IMR-90 (cell line): Measurements from ENCODE around the gene COLGALT1. TPM values are rescaled to one million over a fixed set of nuclear protein-coding genes. Genes with fewer than 3 reads are reported as not detected.

ENCODE experiments used
- ATAC-seq: fragments of 200-7000 bp; cut with Tn5 transposase; 2 replicates; pipeline ENCODE4 v1.9.1; 2020; ENCODE audit warnings: low read depth, mild to moderate bottlenecking, moderate library complexity
- BruUV-seq: library from RNA; stranded (reverse); fragments of 400-500 nt; replicated peaks from 2 replicates; lab custom pipeline; 2021; lab: Mats Ljungman, UMichigan
- CTCF ChIA-PET: fragments of 300-600 bp; formaldehyde crosslinking; extraction: SDS; loops from one replicate; lab custom pipeline; 2021; ENCODE audit warnings: antibody characterized with exemption; lab: Yijun Ruan, JAX
- POLR2A ChIA-PET: fragments of 300-600 bp; sonication (Branson Sonifier 250); formaldehyde crosslinking; loops from one replicate; lab custom pipeline; 2022; ENCODE audit warnings: antibody characterized with exemption; ENCODE audit not compliant: unreplicated experiment; lab: Charles Lee
- DNase-seq: peaks from one replicate; pipeline ENCODE4 v3.0.0; 2013
- H2AFZ ChIP-seq: replicated peaks from 2 replicates; pipeline ENCODE3; 2013; ENCODE audit warnings: low read length, mild to moderate bottlenecking; ENCODE audit not compliant: poor library complexity
- H2AK5ac ChIP-seq: 2 replicates; pipeline ENCODE4 v1.6.1; 2013; ENCODE audit warnings: low read depth, low read length, inconsistent platforms
- H2AK9ac ChIP-seq: replicated peaks from 2 replicates; pipeline ENCODE3; 2013; ENCODE audit warnings: mild to moderate bottlenecking, low read depth, low read length, moderate library complexity; ENCODE audit not compliant: poor library complexity
- H2BK120ac ChIP-seq: 2 replicates; pipeline ENCODE4 v1.6.1; 2013; ENCODE audit warnings: low read depth, low read length, inconsistent platforms
- H2BK15ac ChIP-seq: 3 replicates; pipeline ENCODE4 v1.6.1; 2013; ENCODE audit warnings: low read depth, low read length, inconsistent platforms
- H2BK20ac ChIP-seq: 2 replicates; pipeline ENCODE4 v1.6.1; 2013; ENCODE audit warnings: low read depth, mild to moderate bottlenecking, inconsistent platforms, low read length, moderate library complexity
- H2BK5ac ChIP-seq: 2 replicates; pipeline ENCODE4 v1.6.1; 2013; ENCODE audit warnings: mild to moderate bottlenecking, low read depth, low read length, inconsistent platforms; ENCODE audit not compliant: poor library complexity, severe bottlenecking
- H3K14ac ChIP-seq: replicated peaks from 2 replicates; pipeline ENCODE4 v1.6.1; 2013; ENCODE audit warnings: low read depth, low read length, inconsistent platforms
- H3K18ac ChIP-seq: 2 replicates; pipeline ENCODE4 v1.6.1; 2013; ENCODE audit warnings: low read depth, low read length, control low read depth
- H3K23ac ChIP-seq: 2 replicates; pipeline ENCODE4 v1.6.1; 2013; ENCODE audit warnings: low read depth, low read length, inconsistent platforms
- H3K27ac ChIP-seq: 2 replicates; pipeline ENCODE4 v1.5.1; 2013; ENCODE audit warnings: mild to moderate bottlenecking, control low read depth, low read length; ENCODE audit not compliant: insufficient read depth
- H3K27me3 ChIP-seq: 2 replicates; pipeline ENCODE4 v1.6.1; 2013; ENCODE audit warnings: low read length; ENCODE audit not compliant: control insufficient read depth, insufficient read depth
- H3K36me3 ChIP-seq: 2 replicates; pipeline ENCODE4 v1.6.1; 2013; ENCODE audit warnings: low read length, mixed read lengths; ENCODE audit not compliant: control insufficient read depth, insufficient read depth
- H3K4ac ChIP-seq: 2 replicates; pipeline ENCODE4 v1.6.1; 2013; ENCODE audit warnings: low read depth, low read length, inconsistent platforms
- H3K4me1 ChIP-seq: 2 replicates; pipeline ENCODE4 v1.6.1; 2013; ENCODE audit warnings: low read length, mixed read lengths; ENCODE audit not compliant: control insufficient read depth, insufficient read depth
- H3K4me2 ChIP-seq: 2 replicates; pipeline ENCODE4 v1.6.1; 2013; ENCODE audit warnings: low read depth, mild to moderate bottlenecking, control low read depth, low read length, moderate library complexity
- H3K4me3 ChIP-seq: 2 replicates; pipeline ENCODE4 v1.5.1; 2013; ENCODE audit warnings: low read depth, mild to moderate bottlenecking, control low read depth, low read length, moderate library complexity; ENCODE audit not compliant: insufficient read depth
- H3K56ac ChIP-seq: 2 replicates; pipeline ENCODE4 v1.6.1; 2013; ENCODE audit warnings: low read length, inconsistent platforms; ENCODE audit not compliant: insufficient read depth; ENCODE audit errors: extremely low read depth
- H3K79me1 ChIP-seq, 2 experiments: 2 replicates each; pipeline ENCODE4 v1.6.1; 2013; ENCODE audit warnings: low read length in 2 of 2, inconsistent platforms in 1 of 2, low read depth in 1 of 2
- H3K9ac ChIP-seq: 2 replicates; pipeline ENCODE4 v1.6.1; 2013; ENCODE audit warnings: low read depth, low read length, control low read depth
- H3K9me1 ChIP-seq: 2 replicates; pipeline ENCODE4 v1.6.1; 2013; ENCODE audit warnings: low read length, inconsistent platforms; ENCODE audit not compliant: insufficient read depth
- H3K9me3 ChIP-seq: 2 replicates; pipeline ENCODE4 v1.6.1; 2013; ENCODE audit warnings: low read length; ENCODE audit not compliant: control insufficient read depth, insufficient read depth
- H4K20me1 ChIP-seq: 2 replicates; pipeline ENCODE4 v1.6.1; 2013; ENCODE audit warnings: low read length, inconsistent platforms; ENCODE audit not compliant: insufficient read depth
- H4K5ac ChIP-seq: 2 replicates; pipeline ENCODE4 v1.6.1; 2013; ENCODE audit warnings: mild to moderate bottlenecking, low read depth, low read length, control low read depth
- H4K8ac ChIP-seq, 2 experiments: 2 replicates each; pipeline ENCODE4 v1.6.1; 2013; ENCODE audit warnings: low read depth in 2 of 2, low read length in 2 of 2, control low read depth in 1 of 2, inconsistent platforms in 1 of 2
- H4K91ac ChIP-seq: 2 replicates; pipeline ENCODE4 v1.6.1; 2013; ENCODE audit warnings: low read depth, low read length, inconsistent platforms; ENCODE audit not compliant: insufficient read depth
- CEBPB ChIP-seq: IDR thresholded peaks from 2 replicates; pipeline ENCODE4 v1.6.1; 2012; ENCODE audit warnings: low read depth, low read length, improper control_type of control experiment
- CTCF ChIP-seq: conservative IDR thresholded peaks from 2 replicates; pipeline ENCODE4 v1.5.1; 2012; ENCODE audit warnings: mild to moderate bottlenecking, low read depth, low read length, improper control_type of control experiment
- ELK1 ChIP-seq: fragments of 150-350 bp; IDR thresholded peaks from 2 replicates; pipeline ENCODE4 v1.6.1; 2016; ENCODE audit warnings: low read depth, mild to moderate bottlenecking, low read length, moderate library complexity, borderline replicate concordance
- MAFK ChIP-seq: IDR thresholded peaks from 2 replicates; pipeline ENCODE4 v1.6.1; 2012; ENCODE audit warnings: low read depth, low read length, improper control_type of control experiment
- MAZ ChIP-seq: IDR thresholded peaks from 2 replicates; pipeline ENCODE4 v1.6.1; 2012; ENCODE audit warnings: low read depth, mild to moderate bottlenecking, low read length, improper control_type of control experiment, moderate library complexity, borderline replicate concordance
- POLR2A ChIP-seq: IDR thresholded peaks from 2 replicates; pipeline ENCODE4 v1.6.1; 2012; ENCODE audit warnings: mild to moderate bottlenecking, low read depth, low read length
- RCOR1 ChIP-seq: IDR thresholded peaks from 2 replicates; pipeline ENCODE4 v1.6.1; 2012; ENCODE audit warnings: mild to moderate bottlenecking, low read length, improper control_type of control experiment; ENCODE audit not compliant: insufficient replicate concordance
- SMC3 ChIP-seq: fragments of 150-350 bp; IDR thresholded peaks from 2 replicates; pipeline ENCODE4 v1.6.1; 2016; ENCODE audit warnings: low read depth, mild to moderate bottlenecking, antibody characterized with exemption, low read length, moderate library complexity
- USF2 ChIP-seq: fragments of 150-350 bp; IDR thresholded peaks from 2 replicates; pipeline ENCODE4 v1.6.1; 2017; ENCODE audit warnings: mild to moderate bottlenecking, antibody characterized with exemption, low read length, low read depth
- WGBS, 2 experiments: methylation state at CpG; one replicate each; pipeline versions ENCODE4 v1.1.5 to v1.1.7; 2013; ENCODE audit warnings: missing lambda C conversion rate in 2 of 2; ENCODE audit not compliant: insufficient read length in 1 of 2; ENCODE audit errors: extremely low coverage in 2 of 2; 5-methylcytosine and 5-hydroxymethylcytosine counted together
- dilution Hi-C: fragments of 300-500 bp; cut with HindIII; formaldehyde crosslinking; loops from one replicate; pipeline ENCODE4 v1.14.3; 2018; ENCODE audit warnings: low sequenced_read_pairs; ENCODE audit not compliant: unreplicated experiment
- in situ Hi-C: fragments of 300-500 bp; cut with MboI; formaldehyde crosslinking; loops from 3 replicates; pipeline ENCODE4 v1.14.3; 2019; ENCODE audit warnings: low sequenced_read_pairs, inconsistent platforms, mixed read lengths
- intact Hi-C: fragments of 100-400 bp; cut with micrococcal nuclease; formaldehyde crosslinking; loops from 2 replicates; pipeline ENCODE4 v1.10.0; 2022
- polyA plus RNA-seq, 3 experiments: library from polyadenylated mRNA; depleted of rRNA; stranded (reverse); fragments of >200 nt; gene quantifications; 2 replicates each; pipeline ENCODE4 v1.2.3, GENCODE V29; 2012; ENCODE audit warnings: low replicate concordance in 1 of 3
- total RNA-seq: library from RNA; depleted of rRNA; stranded (reverse); fragments of >200 nt; gene quantifications from 2 replicates; pipeline ENCODE4 v1.2.3, GENCODE V29; 2012

COLGALT1 gene
- total and polyA plus RNA-seq, 2 of the 4 experiments (the other 2 are of a cell fraction) = 77.1 to 117 TPM

- Histone ChIP-seq H3K14ac (peak overlapping the region; percentile 58; the same call in 1 of the 2 replicates), H4K20me1 (peaks cover 3% of the 10 kb centered on the region), H3K27ac (no peak overlapping the region), H3K4me1 (peaks cover 7% of the 10 kb centered on the region), H3K9me1 (no peaks in the 10 kb centered on the region), H3K9me3 (no peaks in the 10 kb centered on the region), H3K23ac (peak overlapping the region; percentile 74; the same call in 1 of the 2 replicates), H3K79me1 (peaks cover 10 to 37% of the 10 kb centered on the region in 2 experiments), H2BK15ac (no peak overlapping the region; the same call in 2 of the 3 replicates), H2AK9ac (no peak overlapping the region), H2AK5ac (no peak overlapping the region), H3K36me3 (peaks cover 48% of the 10 kb centered on the region), H3K4me3 (no peak overlapping the region), H3K18ac (no peak overlapping the region), H4K8ac (no peak overlapping the region), H3K27me3 (no peaks in the 10 kb centered on the region), H3K56ac (no peak overlapping the region), H2BK120ac (no peak overlapping the region), H3K4ac (no peak overlapping the region), H3K9ac (no peak overlapping the region), H2BK5ac (no peak overlapping the region), H2BK20ac (no peak overlapping the region), H4K91ac (no peak overlapping the region), H3K4me2 (no peak overlapping the region), H4K5ac (no peak overlapping the region), H2AFZ (no peak overlapping the region)
- no peak for TF ChIP-seq SMC3
- no peak for TF ChIP-seq USF2
- no peak for TF ChIP-seq RCOR1
- no peak for TF ChIP-seq MAZ
- no peak for TF ChIP-seq CEBPB
- no peak for TF ChIP-seq ELK1
- TF ChIP-seq MAFK = no peak
- TF ChIP-seq POLR2A = no peak
- TF ChIP-seq CTCF = no peak
- in situ Hi-C loops (no loop called here), intact Hi-C loops (no loop called here), dilution Hi-C loops (no loop called here)
- ChIA-PET POLR2A (no interaction called here), CTCF (no interaction called here)
- DNase-seq (no peak), ATAC-seq (no peak)
- BruUV-seq = no TSS peak
- 89% methylated on average over 3 of the region's 6 CpGs; no CpG with 5 or more reads in 1 of the 2 experiments for WGBS, 2 experiments
Observed at GRCh38 chr19:17564781-17565180, 9.3 kb downstream of the COLGALT1 start.
